Stimulated activated CD4-positive, alpha-beta T cell treated with anti-CD3 and anti-CD28 coated beads, Interleukin-4, amount 100 ng/mL, for 24 hours (primary cell): ENCODE results near the gene ABL1.
"Not testable (repeated sequence)": the region's sequence is repeated elsewhere in the genome, so short reads cannot be mapped to it uniquely, and the experiment has no call there.

Experiments used
- DNase-seq: peaks from one replicate; pipeline ENCODE4 v3.0.0-alpha.2; 2020

The ABL1 gene

GRCh38 chr9:130825809-130826208 lies 9.2 kb upstream of the ABL1 start:
- no peak for DNase-seq

GRCh38 chr9:130829762-130830161 lies 5.3 kb upstream of the ABL1 start:
- no peak for DNase-seq

- no peak for DNase-seq
Observed at GRCh38 chr9:130830231-130830760, 4.8 kb upstream of the ABL1 start.

GRCh38 chr9:130831077-130831476 lies 4.0 kb upstream of the ABL1 start:
- no peak for DNase-seq

GRCh38 chr9:130833031-130833990 lies 1.7 kb upstream of the ABL1 start:
- no peak for DNase-seq

- peak; percentile 23 for DNase-seq
Observed at GRCh38 chr9:130835441-130836298, 616 bp downstream of the ABL1 start.

GRCh38 chr9:130837002-130837511 lies 2.0 kb downstream of the ABL1 start:
- DNase-seq = no peak

GRCh38 chr9:130837643-130838042 lies 2.6 kb downstream of the ABL1 start:
- no peak for DNase-seq

- DNase-seq = no peak
Observed at GRCh38 chr9:130839132-130840111, 4.4 kb downstream of the ABL1 start.

GRCh38 chr9:130842545-130842944 lies 7.5 kb downstream of the ABL1 start:
- DNase-seq = no peak

- DNase-seq = no peak
Observed at GRCh38 chr9:130843049-130843908, 8.2 kb downstream of the ABL1 start.

GRCh38 chr9:130844044-130844451 lies 9.0 kb downstream of the ABL1 start:
- no peak for DNase-seq

GRCh38 chr9:130845254-130845653 lies 10.2 kb downstream of the ABL1 start:
- DNase-seq = no peak

- DNase-seq = no peak
Observed at GRCh38 chr9:130845901-130846481, 10.9 kb downstream of the ABL1 start.

GRCh38 chr9:130846487-130847305 lies 11.6 kb downstream of the ABL1 start:
- no peak for DNase-seq

GRCh38 chr9:130847306-130848217 lies 12.5 kb downstream of the ABL1 start:
- DNase-seq = no peak

- not testable (repeated sequence) for DNase-seq
Observed at GRCh38 chr9:130848514-130848913, 13.5 kb downstream of the ABL1 start.

GRCh38 chr9:130849356-130849755 lies 14.3 kb downstream of the ABL1 start:
- no peak for DNase-seq
